ENCODE data around the gene NMNAT1.
"Not testable (repeated sequence)": the region's sequence is repeated elsewhere in the genome, so short reads cannot be mapped to it uniquely, and the experiment has no call there.

NMNAT1 gene

DNA sequence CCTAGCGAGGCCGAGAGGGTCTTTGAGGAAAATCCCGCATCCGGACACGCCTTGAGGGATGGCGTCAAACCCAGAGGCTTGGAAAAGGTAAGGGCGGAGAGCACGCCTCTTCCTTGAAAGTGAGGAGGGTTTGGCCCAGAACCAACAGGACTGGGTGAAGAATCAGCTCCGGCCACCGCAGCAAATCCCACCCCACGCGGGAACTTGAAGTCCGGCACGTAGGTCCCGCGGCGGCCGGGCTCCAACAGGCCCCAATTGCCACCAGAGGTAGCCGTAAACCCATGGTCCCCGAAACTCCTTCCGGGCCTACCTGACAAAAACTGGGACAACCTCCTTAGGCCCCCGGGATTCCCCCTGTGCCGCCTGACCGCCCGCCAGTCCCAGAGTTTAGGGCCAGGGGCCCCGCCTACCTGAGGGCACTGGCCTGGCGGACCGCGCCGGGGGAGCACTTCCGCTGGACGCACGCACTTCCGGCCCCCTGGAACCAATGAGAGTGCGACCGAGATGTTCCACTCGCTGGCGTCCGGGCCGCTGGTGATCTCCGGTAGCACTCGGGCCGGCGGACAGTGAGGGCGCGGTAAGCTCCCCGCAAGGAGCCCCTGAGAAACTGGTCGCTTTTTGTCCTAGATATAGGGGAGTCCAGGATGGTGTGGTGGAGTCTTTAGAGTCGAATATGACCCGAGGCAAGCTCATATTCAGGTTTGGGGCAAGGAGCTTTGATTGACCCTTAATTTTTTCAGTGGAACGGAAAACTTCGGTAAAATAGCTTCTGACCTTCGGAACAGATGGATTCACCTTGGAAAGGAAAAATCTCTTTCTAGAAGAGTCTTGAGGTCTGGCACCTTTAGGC lies at the start of gene NMNAT1, which contains the start of gene LZIC:
Gene NMNAT1, plus strand, starts transcription at position 537 of the 850 bp plus-strand sequence. CDS start 28,599 bp downstream, outside the sequence.
Gene LZIC, minus strand, starts transcription at position 453 of the 850 bp plus-strand sequence. CDS start 6,772 bp downstream, outside the sequence.
- DNase-seq, result peak; percentile 87

DNA sequence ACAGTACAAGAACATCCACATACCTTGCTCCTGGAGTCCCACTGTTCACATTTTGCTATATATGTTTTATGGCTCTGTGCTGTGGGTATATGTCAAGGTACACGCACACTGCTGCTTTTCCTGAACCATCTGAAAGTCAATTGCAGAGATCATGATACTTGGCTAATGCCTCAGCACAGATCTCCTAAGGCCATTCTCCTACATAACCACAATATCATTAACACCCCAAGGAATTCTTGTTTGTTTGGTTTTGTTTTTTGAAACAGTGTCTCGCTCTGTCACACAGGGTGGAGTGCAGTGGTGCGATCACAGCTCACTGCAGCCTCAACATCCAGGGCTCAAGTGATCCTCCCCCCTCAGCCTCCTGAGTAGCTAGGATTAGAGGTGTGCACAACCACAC lies 49.2 kb upstream of the NMNAT1 start:
- DNase-seq, result no peak

GRCh38 chr1:9900142-9901043 lies 42.9 kb upstream of the NMNAT1 start:
- peak; percentile 98 for DNase-seq

GRCh38 chr1:9901148-9902059 lies 41.9 kb upstream of the NMNAT1 start:
- DNase-seq, result no peak

- no peak for DNase-seq
Measured at GRCh38 chr1:9902060-9902452, 41.2 kb upstream of the NMNAT1 start.

DNA sequence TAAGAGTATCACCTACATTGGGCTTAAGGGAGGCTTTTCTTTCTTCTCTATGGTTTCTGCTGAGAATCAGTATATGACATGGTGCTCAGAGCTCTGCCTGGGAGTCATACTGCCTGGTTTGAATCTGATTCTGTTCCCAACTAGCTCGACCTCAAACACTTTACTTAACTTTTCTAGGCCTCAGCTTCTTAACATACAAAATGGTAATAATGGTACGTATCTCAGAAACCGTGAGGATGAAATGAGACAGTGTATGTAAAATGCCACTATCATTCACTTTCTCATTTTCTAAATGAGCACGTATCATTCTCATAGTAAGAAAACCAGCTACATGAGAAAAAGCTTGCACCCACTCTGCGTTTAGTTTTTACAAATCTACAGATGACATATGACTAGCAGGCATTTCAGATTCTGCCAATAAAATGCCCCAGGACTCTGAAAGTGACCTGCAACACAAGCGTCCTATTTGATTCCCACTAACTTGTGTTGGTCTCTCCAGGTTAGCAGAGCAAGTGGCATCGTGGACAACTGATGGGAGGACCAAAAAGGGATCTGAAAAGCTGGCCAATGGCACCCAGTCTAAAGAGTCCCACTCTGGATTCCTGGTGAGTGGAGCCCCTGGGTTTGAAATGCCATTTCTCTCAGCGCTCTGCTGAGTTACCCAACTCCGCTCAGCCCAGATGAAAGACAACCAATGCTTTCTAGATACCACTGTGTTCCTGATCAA lies 39.3 kb upstream of the NMNAT1 start:
- no peak for DNase-seq

GRCh38 chr1:9904596-9904995 lies 38.7 kb upstream of the NMNAT1 start:
- DNase-seq, result no peak

GRCh38 chr1:9905010-9905409 lies 38.3 kb upstream of the NMNAT1 start:
- DNase-seq, result peak; percentile 21

DNA sequence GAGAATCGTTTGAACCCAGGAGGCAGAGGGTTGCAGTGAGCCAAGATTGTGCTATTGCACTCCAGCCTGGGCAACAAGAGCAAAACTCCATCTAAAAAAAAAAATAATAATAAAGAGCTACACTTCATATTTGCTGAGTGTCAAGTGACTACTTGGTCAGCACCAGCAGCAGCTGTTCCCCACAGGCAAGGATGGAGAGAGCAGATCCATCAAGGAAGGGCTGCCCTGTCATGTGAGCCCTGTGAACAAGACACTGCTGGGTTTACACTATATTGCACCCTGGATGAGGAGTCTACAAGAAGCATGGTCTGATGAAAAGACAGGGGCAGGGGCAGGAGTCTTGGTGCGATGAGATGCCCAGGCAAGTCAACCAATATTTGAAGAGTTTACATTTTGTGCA lies 36.8 kb upstream of the NMNAT1 start:
- no peak for DNase-seq

DNA sequence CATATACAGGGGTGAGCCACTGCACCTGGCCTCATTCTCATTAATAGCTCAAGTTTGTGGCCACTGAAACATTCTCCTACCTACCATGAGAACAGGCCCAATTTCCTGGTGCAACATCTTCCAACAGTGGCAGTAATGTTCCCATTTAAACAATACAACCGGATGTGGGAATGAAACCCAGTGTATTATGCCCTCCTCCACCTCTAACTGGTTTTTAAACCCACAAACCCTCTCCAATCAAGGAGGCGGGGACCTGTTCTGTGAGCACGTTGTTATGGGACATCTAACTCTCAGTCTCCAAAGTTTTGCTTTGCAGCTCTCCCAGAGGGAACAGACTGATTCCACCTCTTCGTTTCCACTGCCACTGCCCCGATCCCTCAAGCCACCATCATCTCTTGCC lies 35.8 kb upstream of the NMNAT1 start:
- DNase-seq, result no peak

DNA sequence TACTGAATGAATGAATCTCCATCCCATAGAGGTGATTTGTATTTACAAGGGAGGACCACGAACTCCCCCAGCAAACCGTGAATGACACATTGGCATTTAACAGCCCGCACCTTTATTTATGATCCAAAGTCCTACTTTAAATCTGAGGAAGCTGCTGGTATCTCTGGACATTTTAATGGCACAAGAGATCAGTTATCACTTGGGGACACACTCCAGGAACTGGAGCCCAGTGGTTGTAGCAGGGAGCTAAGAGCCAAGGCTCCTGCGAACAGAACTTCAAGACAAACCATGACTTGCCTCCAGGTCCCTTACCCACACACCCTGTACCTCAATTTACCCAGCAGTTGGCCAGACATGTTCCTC lies 34.4 kb upstream of the NMNAT1 start:
- DNase-seq, result no peak

GRCh38 chr1:9909234-9910046 lies 33.8 kb upstream of the NMNAT1 start:
- no peak for DNase-seq

DNA sequence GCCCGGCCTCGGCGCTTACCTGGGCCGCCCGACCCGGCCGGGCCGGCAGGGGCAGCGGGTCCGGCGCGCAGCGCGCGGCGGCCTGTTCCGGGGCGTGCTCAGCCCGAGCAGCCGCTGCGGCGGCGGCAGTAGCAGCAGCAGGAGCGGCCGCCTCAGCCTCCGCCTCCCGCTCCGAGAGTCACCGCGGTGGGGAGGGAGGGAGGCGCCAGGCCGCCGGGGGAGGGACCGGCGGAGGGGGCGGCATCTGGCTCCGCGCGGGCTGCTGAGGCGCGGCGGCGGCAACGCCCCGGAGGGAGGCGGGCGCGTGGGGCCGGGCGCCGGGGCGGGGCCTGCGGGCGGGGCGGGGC lies 33.2 kb upstream of the NMNAT1 start, which contains the start of gene CTNNBIP1:
Gene CTNNBIP1, minus strand, starts transcription at position 194 of the 347 bp plus-strand sequence. CDS start 38,205 bp downstream, outside the sequence.
- no peak for DNase-seq

DNA sequence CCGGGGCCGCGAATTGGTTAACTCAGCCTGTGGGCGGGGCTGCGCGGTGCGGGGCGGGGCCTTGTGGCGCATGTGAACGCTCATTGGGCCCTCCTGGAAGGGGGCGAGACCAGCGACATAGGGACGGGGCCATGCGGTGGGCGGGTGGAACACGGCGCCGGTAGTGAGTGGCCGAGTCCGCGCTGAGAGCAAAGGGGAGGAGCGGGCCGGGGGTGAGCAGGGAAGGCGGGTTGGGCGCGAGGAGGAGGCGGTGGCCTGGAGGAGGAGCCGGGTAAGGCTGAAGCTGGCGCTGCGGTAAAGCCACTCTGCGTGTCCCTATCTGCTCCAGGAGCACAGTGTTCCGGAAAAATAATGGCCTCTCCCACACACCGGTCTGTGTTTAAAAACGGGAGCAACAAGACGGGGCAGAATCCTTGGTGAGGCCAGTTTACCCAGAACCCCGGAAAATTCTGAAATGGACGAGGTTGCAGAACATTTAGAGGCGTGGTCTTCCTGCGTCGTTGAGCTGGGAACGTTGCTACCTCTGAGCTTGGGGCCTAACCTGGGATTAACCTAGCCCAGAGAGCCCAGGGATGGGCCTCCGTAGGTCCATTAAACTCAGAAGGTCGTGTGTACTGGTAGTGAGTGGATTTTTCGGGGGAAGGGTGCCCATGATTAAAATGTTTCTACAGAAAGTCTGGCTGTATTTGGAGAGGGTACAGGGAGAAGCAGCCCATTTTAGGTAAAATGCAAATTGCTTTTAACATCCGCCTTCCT lies 32.7 kb upstream of the NMNAT1 start:
- peak; percentile 97 for DNase-seq

- DNase-seq, result peak; percentile 8
Measured at GRCh38 chr1:9912264-9912936, 30.9 kb upstream of the NMNAT1 start.

DNA sequence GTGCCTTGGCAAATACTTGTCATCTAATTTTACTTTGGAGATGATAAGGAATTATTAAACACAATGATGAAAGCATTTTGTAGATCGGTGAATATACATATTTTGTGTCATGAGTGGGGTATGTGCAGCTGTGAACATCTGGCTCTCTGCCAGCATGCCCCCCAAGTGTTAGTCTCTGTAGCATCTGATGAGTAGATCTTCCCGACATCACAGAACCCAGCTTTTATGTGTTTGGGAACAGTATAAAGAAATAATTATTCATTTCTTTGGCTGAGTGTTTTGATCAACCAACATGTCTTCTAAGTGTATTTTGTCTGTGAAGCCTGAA lies 28.7 kb upstream of the NMNAT1 start:
- DNase-seq, result no peak

DNA sequence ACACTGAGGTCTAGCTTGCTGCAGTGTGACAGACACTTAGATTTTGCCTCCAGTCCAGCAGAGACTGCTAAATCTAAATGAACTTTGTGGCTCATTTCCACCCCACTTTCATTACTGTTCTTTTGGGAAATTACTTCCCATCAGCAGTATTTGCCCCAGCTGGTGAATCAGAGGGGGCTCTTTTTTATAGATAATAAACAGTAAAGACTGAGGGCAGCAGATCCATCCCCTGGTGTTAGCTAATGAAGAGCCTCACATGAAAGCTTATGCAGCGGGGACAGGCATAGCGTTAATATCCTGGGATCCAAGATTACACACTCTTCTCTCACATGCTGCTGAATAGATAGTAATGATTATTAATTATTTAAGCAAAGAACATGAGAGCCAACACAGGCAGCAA lies 26.8 kb upstream of the NMNAT1 start:
- no peak for DNase-seq

DNA sequence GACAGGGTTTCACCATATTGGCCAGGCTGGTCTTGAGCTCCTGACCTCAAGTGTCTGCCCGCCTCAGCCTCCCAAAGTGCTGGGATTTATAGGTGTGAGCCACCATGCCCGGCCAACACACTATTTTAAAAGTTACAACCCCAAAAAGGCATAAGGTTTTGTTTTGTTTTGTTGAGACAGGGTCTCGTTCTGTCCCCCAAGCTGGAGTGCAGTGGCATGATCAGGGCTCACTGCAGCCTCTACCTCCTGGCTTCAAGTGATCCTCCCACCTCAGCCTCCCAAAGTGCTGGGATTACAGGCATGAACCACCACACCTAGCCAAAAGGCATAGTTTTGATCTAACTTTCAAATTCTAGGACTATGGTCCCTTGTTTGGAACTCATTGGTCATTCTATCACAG lies 25.8 kb upstream of the NMNAT1 start:
- not testable (repeated sequence) for DNase-seq

- DNase-seq, result no peak
Measured at GRCh38 chr1:9917901-9918300, 25.4 kb upstream of the NMNAT1 start.

- no peak for DNase-seq
Measured at GRCh38 chr1:9920606-9921005, 22.7 kb upstream of the NMNAT1 start.
